ENCODE results near the gene CRYGB. TPM values are rescaled to one million over a fixed set of nuclear protein-coding genes. Genes with fewer than 3 reads are reported as not detected.

The CRYGB gene
- total and polyA plus RNA-seq, 2 donors (not counting 3 experiments of a cell fraction or from before 2014, with no cell fraction given): not detected

DNA sequence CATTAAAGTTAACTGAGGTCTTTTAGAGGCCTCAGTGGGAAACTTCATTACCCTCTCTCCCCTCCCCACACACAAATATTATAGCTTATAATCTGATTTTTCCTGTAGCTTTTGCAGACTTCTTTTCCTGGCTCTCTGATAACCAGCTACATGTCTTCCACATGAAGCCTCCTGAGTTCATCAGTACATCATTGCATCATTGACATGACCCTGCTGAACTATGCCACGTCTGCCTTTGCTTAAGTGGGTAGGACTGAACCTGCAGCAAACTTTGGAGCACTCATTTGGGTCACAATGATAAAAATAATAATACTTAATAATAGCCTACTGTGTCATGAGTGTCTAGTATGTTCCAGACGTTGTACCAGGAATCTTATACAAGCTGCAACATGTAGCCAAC lies 10.5 kb upstream of the CRYGB start:
- POLR2A ChIA-PET: no interaction called here
- H3K79me2 ChIP-seq (ENCODE audit: control insufficient read depth, insufficient read depth, low read length): no peaks in the 10 kb centered on the region
- intact Hi-C loops (cut with micrococcal nuclease) (no loop called here), dilution Hi-C loops (cut with MboI; ENCODE audit: extremely low pct_ligation_motif_present, low sequenced_read_pairs) (no loop called here)
- H3K27ac ChIP-seq (ENCODE audit: insufficient read depth, low read depth, low read length): no peak overlapping the region
- FAIRE-seq (no peak), DNase-seq (ENCODE audit: low read depth, low spot score) (no peak)
- H3K4me1 ChIP-seq (ENCODE audit: control insufficient read depth, extremely low read depth, insufficient read depth, low read length): no peaks in the 10 kb centered on the region
- H3K9ac ChIP-seq (replicated peaks; ENCODE audit: extremely low read depth, insufficient read depth, low read length): no peak overlapping the region
- no peaks in the 10 kb centered on the region for H3K9me3 ChIP-seq (replicated peaks; ENCODE audit: control insufficient read depth, insufficient read depth, low read length)
- H3K36me3 ChIP-seq (ENCODE audit: control insufficient read depth in 2 of 2, extremely low read depth in 1 of 2, insufficient read depth in 2 of 2, low read length in 2 of 2): no peaks in the 10 kb centered on the region
- no peak overlapping the region for H3K4me2 ChIP-seq (ENCODE audit: insufficient read depth, low read length)
- no TSS peak for BruUV-seq (replicated peaks)
- CTCF ChIA-PET: interaction anchor here (1.0 to 1.3 kb wide), 2 partner anchors 9 to 18 kb away, joined by 3 to 4 read pairs; no protein-coding TSS in a partner anchor
- no peak overlapping the region for H3K4me3 ChIP-seq (replicated peaks in 1 of 3; ENCODE audit: insufficient read depth in 1 of 3, low read depth in 1 of 3, low read length in 3 of 3)
- H3K9me1 ChIP-seq (replicated peaks; ENCODE audit: control insufficient read depth, extremely low read depth, insufficient read depth, low read length): no peaks in the 10 kb centered on the region
- H2AFZ ChIP-seq (ENCODE audit: low read depth, low read length): no peak overlapping the region
- H3K27me3 ChIP-seq (ENCODE audit: control insufficient read depth in 2 of 2, insufficient read depth in 2 of 2, low read length in 2 of 2): no peaks in the 10 kb centered on the region
- H4K20me1 ChIP-seq (replicated peaks; ENCODE audit: control insufficient read depth, extremely low read depth, insufficient read depth, low read length): no peaks in the 10 kb centered on the region
- TF ChIP-seq JUN (IDR thresholded peaks at IDR 0.05; ENCODE audit: borderline replicate concordance, insufficient read depth, insufficient read length, low read depth) (no peak), MYC (IDR thresholded peaks at IDR 0.05; ENCODE audit: low read depth, low read length) (no peak), POLR2AphosphoS5 (IDR thresholded peaks at IDR 0.05; ENCODE audit: insufficient read depth, low read depth, low read length) (no peak)

DNA sequence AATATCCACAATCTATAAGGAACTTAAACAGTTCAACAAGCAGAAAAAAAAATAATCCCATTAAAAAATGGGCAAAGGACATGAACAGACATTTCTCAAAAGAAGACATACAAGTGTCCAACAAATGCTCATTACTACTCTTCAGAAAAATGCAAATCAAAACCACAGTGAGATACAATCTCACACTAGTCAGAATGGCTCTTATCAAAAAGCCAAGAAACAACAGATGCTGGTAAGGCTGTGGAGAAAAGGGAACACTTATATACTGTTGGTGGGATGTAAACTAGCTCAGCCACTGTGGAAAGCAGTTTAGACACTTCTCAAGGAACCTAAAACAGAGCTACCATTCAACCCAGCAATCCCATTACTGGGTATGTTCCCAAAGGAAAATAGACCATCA lies 7.2 kb upstream of the CRYGB start:
- no peak overlapping the region for H3K4me2 ChIP-seq (ENCODE audit: insufficient read depth, low read length)
- H3K9me3 ChIP-seq (replicated peaks; ENCODE audit: control insufficient read depth, insufficient read depth, low read length): no peaks in the 10 kb centered on the region
- H3K4me3 ChIP-seq (replicated peaks in 1 of 3; ENCODE audit: insufficient read depth in 1 of 3, low read depth in 1 of 3, low read length in 3 of 3): no peak overlapping the region
- no peak overlapping the region for H2AFZ ChIP-seq (ENCODE audit: low read depth, low read length)
- CTCF ChIA-PET: interaction anchor here (2.7 kb wide), 1 partner anchor 22 kb away, joined by 12 read pairs; no protein-coding TSS in a partner anchor
- no peaks in the 10 kb centered on the region for H3K27me3 ChIP-seq (ENCODE audit: control insufficient read depth in 2 of 2, insufficient read depth in 2 of 2, low read length in 2 of 2)
- H4K20me1 ChIP-seq (replicated peaks; ENCODE audit: control insufficient read depth, extremely low read depth, insufficient read depth, low read length): no peaks in the 10 kb centered on the region
- no peaks in the 10 kb centered on the region for H3K36me3 ChIP-seq (ENCODE audit: control insufficient read depth in 2 of 2, extremely low read depth in 1 of 2, insufficient read depth in 2 of 2, low read length in 2 of 2)
- TF ChIP-seq EZH2 (IDR thresholded peaks at IDR 0.05; ENCODE audit: borderline replicate concordance, low read depth, low read length, severe bottlenecking): no peak
- TF ChIP-seq POLR2A (IDR thresholded peaks at IDR 0.05; ENCODE audit: low read depth, low read length): no peak
- no peak for TF ChIP-seq MYC (IDR thresholded peaks at IDR 0.05; ENCODE audit: low read depth, low read length)
- TF ChIP-seq, protein P1, sequence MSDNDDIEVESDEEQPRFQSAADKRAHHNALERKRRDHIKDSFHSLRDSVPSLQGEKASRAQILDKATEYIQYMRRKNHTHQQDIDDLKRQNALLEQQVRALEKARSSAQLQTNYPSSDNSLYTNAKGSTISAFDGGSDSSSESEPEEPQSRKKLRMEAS (IDR thresholded peaks at IDR 0.05; ENCODE audit: insufficient read depth, insufficient read length): no peak
- TF ChIP-seq FOS (IDR thresholded peaks at IDR 0.05; ENCODE audit: borderline replicate concordance, insufficient read depth, low read length): no peak
- no peak for TF ChIP-seq GATA2 (IDR thresholded peaks at IDR 0.05; ENCODE audit: insufficient read depth, insufficient read length, low read depth, low read length)
- TF ChIP-seq, protein P2, sequence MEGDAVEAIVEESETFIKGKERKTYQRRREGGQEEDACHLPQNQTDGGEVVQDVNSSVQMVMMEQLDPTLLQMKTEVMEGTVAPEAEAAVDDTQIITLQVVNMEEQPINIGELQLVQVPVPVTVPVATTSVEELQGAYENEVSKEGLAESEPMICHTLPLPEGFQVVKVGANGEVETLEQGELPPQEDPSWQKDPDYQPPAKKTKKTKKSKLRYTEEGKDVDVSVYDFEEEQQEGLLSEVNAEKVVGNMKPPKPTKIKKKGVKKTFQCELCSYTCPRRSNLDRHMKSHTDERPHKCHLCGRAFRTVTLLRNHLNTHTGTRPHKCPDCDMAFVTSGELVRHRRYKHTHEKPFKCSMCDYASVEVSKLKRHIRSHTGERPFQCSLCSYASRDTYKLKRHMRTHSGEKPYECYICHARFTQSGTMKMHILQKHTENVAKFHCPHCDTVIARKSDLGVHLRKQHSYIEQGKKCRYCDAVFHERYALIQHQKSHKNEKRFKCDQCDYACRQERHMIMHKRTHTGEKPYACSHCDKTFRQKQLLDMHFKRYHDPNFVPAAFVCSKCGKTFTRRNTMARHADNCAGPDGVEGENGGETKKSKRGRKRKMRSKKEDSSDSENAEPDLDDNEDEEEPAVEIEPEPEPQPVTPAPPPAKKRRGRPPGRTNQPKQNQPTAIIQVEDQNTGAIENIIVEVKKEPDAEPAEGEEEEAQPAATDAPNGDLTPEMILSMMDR (IDR thresholded peaks at IDR 0.05; ENCODE audit: extremely low read depth in 1 of 2, insufficient read depth in 1 of 2, low read depth in 1 of 2, low read length in 2 of 2): no peak
- no peak for TF ChIP-seq JUN (IDR thresholded peaks at IDR 0.05; ENCODE audit: borderline replicate concordance, insufficient read depth, insufficient read length, low read depth)
- no peak for TF ChIP-seq POLR2AphosphoS5 (IDR thresholded peaks at IDR 0.05; ENCODE audit: insufficient read depth, low read depth, low read length)
- no peak overlapping the region for H3K9ac ChIP-seq (replicated peaks; ENCODE audit: extremely low read depth, insufficient read depth, low read length)
- BruUV-seq (replicated peaks): no TSS peak
- no peak overlapping the region for H3K27ac ChIP-seq (ENCODE audit: insufficient read depth, low read depth, low read length)
- dilution Hi-C loops (cut with MboI; ENCODE audit: extremely low pct_ligation_motif_present, low sequenced_read_pairs) (no loop called here), intact Hi-C loops (cut with micrococcal nuclease) (no loop called here)
- POLR2A ChIA-PET: no interaction called here
- H3K79me2 ChIP-seq (ENCODE audit: control insufficient read depth, insufficient read depth, low read length): no peaks in the 10 kb centered on the region
- FAIRE-seq: no peak
- H3K9me1 ChIP-seq (replicated peaks; ENCODE audit: control insufficient read depth, extremely low read depth, insufficient read depth, low read length): no peaks in the 10 kb centered on the region
- no peaks in the 10 kb centered on the region for H3K4me1 ChIP-seq (ENCODE audit: control insufficient read depth, extremely low read depth, insufficient read depth, low read length)
- no peak for DNase-seq (ENCODE audit: low read depth, low spot score)

All from endothelial cell of umbilical vein (primary cell).